C4-2B (cell line): ENCODE results near the gene TTC38.

Experiments
- ZFX ChIP-seq: fragments of 450-650 bp; IDR thresholded peaks from 2 replicates; pipeline ENCODE4 v1.6.1; 2017
- TF ChIP-seq, protein P1 (sequence below): fragments of 450-650 bp; conservative IDR thresholded peaks from 2 replicates; pipeline ENCODE4 v1.5.1; 2017; ENCODE audit warnings: mild to moderate bottlenecking

DNA sequence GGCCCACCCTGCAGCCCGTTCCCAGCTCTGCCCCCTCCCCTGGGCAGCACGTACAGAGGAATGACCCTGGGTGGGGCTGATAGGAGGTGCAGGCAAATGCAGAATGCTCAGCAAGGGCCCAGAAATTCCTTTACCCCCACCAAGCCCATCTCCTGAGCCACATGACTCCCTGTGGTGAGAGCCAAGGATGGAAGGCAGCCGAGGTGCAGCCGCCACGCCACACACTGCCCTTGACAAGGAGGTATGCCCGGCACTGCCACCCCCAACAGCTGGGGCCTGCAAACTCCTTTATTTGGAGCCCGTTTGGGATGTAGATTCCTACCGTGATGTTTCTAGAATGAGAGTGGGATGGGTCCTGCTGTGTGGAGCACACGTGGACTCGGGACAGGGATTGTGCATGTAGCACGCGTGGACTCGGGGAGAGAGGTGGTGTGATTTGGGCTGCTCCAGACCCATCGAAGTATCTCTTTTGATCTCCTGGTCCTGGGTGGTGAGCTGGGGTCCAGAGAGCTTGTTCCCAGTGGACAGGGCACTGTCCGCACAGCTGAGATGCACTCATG, 41.8 kb downstream of the TTC38 start:
- TF ChIP-seq, protein P1, sequence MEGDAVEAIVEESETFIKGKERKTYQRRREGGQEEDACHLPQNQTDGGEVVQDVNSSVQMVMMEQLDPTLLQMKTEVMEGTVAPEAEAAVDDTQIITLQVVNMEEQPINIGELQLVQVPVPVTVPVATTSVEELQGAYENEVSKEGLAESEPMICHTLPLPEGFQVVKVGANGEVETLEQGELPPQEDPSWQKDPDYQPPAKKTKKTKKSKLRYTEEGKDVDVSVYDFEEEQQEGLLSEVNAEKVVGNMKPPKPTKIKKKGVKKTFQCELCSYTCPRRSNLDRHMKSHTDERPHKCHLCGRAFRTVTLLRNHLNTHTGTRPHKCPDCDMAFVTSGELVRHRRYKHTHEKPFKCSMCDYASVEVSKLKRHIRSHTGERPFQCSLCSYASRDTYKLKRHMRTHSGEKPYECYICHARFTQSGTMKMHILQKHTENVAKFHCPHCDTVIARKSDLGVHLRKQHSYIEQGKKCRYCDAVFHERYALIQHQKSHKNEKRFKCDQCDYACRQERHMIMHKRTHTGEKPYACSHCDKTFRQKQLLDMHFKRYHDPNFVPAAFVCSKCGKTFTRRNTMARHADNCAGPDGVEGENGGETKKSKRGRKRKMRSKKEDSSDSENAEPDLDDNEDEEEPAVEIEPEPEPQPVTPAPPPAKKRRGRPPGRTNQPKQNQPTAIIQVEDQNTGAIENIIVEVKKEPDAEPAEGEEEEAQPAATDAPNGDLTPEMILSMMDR, result no peak
- no peak for TF ChIP-seq ZFX
